Parathyroid adenoma (tissue), 2 donors: ENCODE data around the gene CCKAR.

Source experiments
- H2AFZ ChIP-seq: fragments of 300-600 bp; sonication (generic); one replicate; pipeline ENCODE4 v1.7.0; 2017; ENCODE audit warnings: antibody characterized with exemption, mild to moderate bottlenecking
- H3K27ac ChIP-seq: fragments of 300-600 bp; sonication (generic); one replicate; pipeline ENCODE4 v1.7.0; 2017
- H3K27me3 ChIP-seq: fragments of 300-600 bp; sonication (generic); one replicate; pipeline ENCODE4 v1.7.0; 2017; ENCODE audit warnings: low read length; ENCODE audit not compliant: control insufficient read depth, insufficient read depth
- H3K36me3 ChIP-seq: fragments of 300-600 bp; sonication (generic); one replicate; pipeline ENCODE4 v1.7.0; 2017; ENCODE audit warnings: low read length; ENCODE audit not compliant: control insufficient read depth, insufficient read depth
- H3K4me1 ChIP-seq: fragments of 300-600 bp; sonication (generic); one replicate; pipeline ENCODE4 v1.7.0; 2017; ENCODE audit warnings: control low read depth
- H3K4me2 ChIP-seq: fragments of 300-600 bp; sonication (generic); one replicate; pipeline ENCODE4 v1.7.0; 2017; ENCODE audit warnings: low read length
- H3K4me3 ChIP-seq: fragments of 300-600 bp; sonication (generic); one replicate; pipeline ENCODE4 v1.7.0; 2017; ENCODE audit warnings: low read depth, low read length
- H3K79me2 ChIP-seq: fragments of 300-600 bp; sonication (generic); one replicate; pipeline ENCODE4 v1.7.0; 2017; ENCODE audit warnings: control low read depth
- H3K9ac ChIP-seq: fragments of 300-600 bp; sonication (generic); one replicate; pipeline ENCODE4 v1.7.0; 2017; ENCODE audit warnings: mild to moderate bottlenecking
- H3K9me3 ChIP-seq: fragments of 300-600 bp; sonication (generic); one replicate; pipeline ENCODE4 v1.7.0; 2017; ENCODE audit warnings: low read length; ENCODE audit not compliant: control insufficient read depth
- CTCF ChIP-seq: fragments of 300-600 bp; sonication (generic); IDR thresholded peaks from one replicate; pipeline ENCODE4 v1.7.0; 2017; ENCODE audit warnings: antibody characterized with exemption, mild to moderate bottlenecking
- donor health status: primary hyperparathyroidism.

Gene CCKAR

DNA sequence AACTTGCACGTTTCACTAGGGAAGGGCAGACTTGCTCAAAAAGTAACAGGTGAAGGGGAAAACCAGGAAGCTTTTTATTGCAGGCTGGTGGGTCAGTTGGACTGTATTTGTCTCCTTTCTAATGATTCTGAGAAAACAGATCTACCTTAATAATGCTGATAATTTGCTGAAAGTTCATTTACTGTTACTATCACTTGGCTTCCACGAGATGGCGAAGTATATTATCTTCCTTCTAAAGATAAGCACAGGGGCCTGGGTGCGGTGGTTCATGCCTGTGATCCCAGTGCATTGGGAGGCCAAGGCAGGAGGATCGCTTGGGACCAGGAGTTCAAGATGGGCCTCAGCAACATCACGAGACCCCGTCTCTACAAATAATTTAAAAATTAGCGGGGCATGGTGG lies 16.4 kb downstream of the CCKAR start:
- no peak overlapping the region for H2AFZ ChIP-seq
- no peaks in the 10 kb centered on the region for H3K36me3 ChIP-seq
- H3K27me3 ChIP-seq = no peaks in the 10 kb centered on the region
- H3K9me3 ChIP-seq = no peaks in the 10 kb centered on the region
- no peak for TF ChIP-seq CTCF
- no peaks in the 10 kb centered on the region for H3K79me2 ChIP-seq
- no peak overlapping the region for H3K4me2 ChIP-seq
- H3K4me1 ChIP-seq = no peaks in the 10 kb centered on the region
- H3K27ac ChIP-seq = no peak overlapping the region
- no peak overlapping the region for H3K4me3 ChIP-seq
- H3K9ac ChIP-seq = no peak overlapping the region

- no peak overlapping the region for H3K27ac ChIP-seq
- no peak for TF ChIP-seq CTCF
- no peak overlapping the region for H2AFZ ChIP-seq
- H3K4me2 ChIP-seq = no peak overlapping the region
- H3K9me3 ChIP-seq = no peaks in the 10 kb centered on the region
- no peaks in the 10 kb centered on the region for H3K36me3 ChIP-seq
- no peak overlapping the region for H3K9ac ChIP-seq
- no peak overlapping the region for H3K4me3 ChIP-seq
- H3K4me1 ChIP-seq = no peaks in the 10 kb centered on the region
- H3K79me2 ChIP-seq = no peaks in the 10 kb centered on the region
- H3K27me3 ChIP-seq = no peaks in the 10 kb centered on the region
Measured at GRCh38 chr4:26471890-26472289, 18.4 kb downstream of the CCKAR start.

- Histone ChIP-seq H3K36me3 (no peaks in the 10 kb centered on the region), H3K27me3 (no peaks in the 10 kb centered on the region), H3K4me1 (no peaks in the 10 kb centered on the region), H3K4me2 (no peak overlapping the region), H3K4me3 (no peak overlapping the region), H3K9ac (no peak overlapping the region), H2AFZ (no peak overlapping the region), H3K9me3 (no peaks in the 10 kb centered on the region), H3K27ac (no peak overlapping the region), H3K79me2 (no peaks in the 10 kb centered on the region)
- no peak for TF ChIP-seq CTCF
Measured at GRCh38 chr4:26468977-26469376, 21.3 kb downstream of the CCKAR start.

DNA sequence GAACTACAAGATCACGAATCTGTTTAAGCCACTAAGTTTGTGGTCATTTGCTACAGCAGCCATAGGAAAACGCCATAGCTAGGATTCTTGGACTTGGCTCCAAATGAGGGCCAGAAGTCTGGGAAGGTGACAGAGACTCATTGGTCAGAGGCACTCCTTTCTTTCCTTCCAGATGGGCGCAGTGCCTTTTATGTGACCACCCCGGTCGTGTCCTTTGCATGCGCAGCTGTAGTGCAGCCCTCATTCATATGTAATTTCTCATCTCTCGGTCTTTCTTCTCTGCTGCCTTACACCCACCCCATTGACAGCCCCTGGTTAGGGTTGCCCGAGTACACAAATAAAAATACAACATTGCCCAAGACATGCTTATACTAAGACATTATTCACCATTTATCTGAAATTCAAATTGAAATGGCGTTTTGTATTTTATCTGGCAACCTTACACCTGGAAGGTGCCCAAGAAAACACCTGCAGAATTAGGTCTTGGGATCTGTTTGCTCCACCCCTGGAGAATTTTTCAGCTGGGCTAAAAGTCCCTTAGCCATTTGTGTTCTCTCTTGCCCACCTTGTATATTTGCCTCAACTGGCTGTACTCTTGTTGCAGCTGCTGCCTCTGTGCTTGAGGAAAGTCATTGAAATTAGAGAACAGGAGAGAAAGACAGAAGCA lies 21.9 kb downstream of the CCKAR start:
- no peak for TF ChIP-seq CTCF
- H3K4me1 ChIP-seq = no peaks in the 10 kb centered on the region

GRCh38 chr4:26467724-26468123 lies 22.6 kb downstream of the CCKAR start:
- Histone ChIP-seq H2AFZ (no peak overlapping the region), H3K9me3 (no peaks in the 10 kb centered on the region), H3K4me2 (no peak overlapping the region), H3K27me3 (no peaks in the 10 kb centered on the region), H3K9ac (no peak overlapping the region), H3K36me3 (no peaks in the 10 kb centered on the region), H3K4me1 (no peaks in the 10 kb centered on the region), H3K4me3 (no peak overlapping the region), H3K79me2 (no peaks in the 10 kb centered on the region), H3K27ac (no peak overlapping the region)
- no peak for TF ChIP-seq CTCF

More for the DNA sequence above, 21.9 kb downstream of the CCKAR start:
- Histone ChIP-seq H3K9me3 (no peaks in the 10 kb centered on the region), H3K4me3 (no peak overlapping the region), H3K79me2 (no peaks in the 10 kb centered on the region), H2AFZ (no peak overlapping the region), H3K4me2 (no peak overlapping the region), H3K27me3 (no peaks in the 10 kb centered on the region), H3K9ac (no peak overlapping the region), H3K36me3 (no peaks in the 10 kb centered on the region), H3K27ac (no peak overlapping the region)
